ENCODE data around the gene PNMA6E. TPM values are rescaled to one million over a fixed set of nuclear protein-coding genes. Genes with fewer than 3 reads are reported as not detected.

PNMA6E gene
- total RNA-seq, 1 donor from 2014 or later = not detected

GRCh38 chrX:153380691-153381090 lies 20.5 kb downstream of the PNMA6E start:
- Mint-ChIP-seq H3K9me3 (ENCODE audit: unreplicated experiment) (no peaks in the 10 kb centered on the region), H3K36me3 (ENCODE audit: low read depth, unreplicated experiment) (no peaks in the 10 kb centered on the region), H3K27ac (ENCODE audit: unreplicated experiment) (no peak overlapping the region), H3K4me1 (ENCODE audit: low read depth, unreplicated experiment) (no peaks in the 10 kb centered on the region), H3K4me3 (ENCODE audit: unreplicated experiment) (no peak overlapping the region), H3K27me3 (ENCODE audit: low read depth, unreplicated experiment) (peaks cover 3% of the 10 kb centered on the region)
- H4K20me1 ChIP-seq (ENCODE audit: insufficient read depth, low read length) = no peaks in the 10 kb centered on the region
- H2AFZ ChIP-seq (ENCODE audit: low read depth, low read length) = no peak overlapping the region
- H3K27me3 ChIP-seq (ENCODE audit: insufficient read depth, low read length) = no peaks in the 10 kb centered on the region
- DNase-seq (ENCODE audit: low read depth) = no peak
- H3K4me2 ChIP-seq (ENCODE audit: low read length) = no peak overlapping the region
- no peak for FAIRE-seq
- no peak overlapping the region for H3K27ac ChIP-seq (ENCODE audit: low read depth, low read length)
- H3K79me2 ChIP-seq (ENCODE audit: insufficient read depth, low read length) = no peaks in the 10 kb centered on the region
- no peak overlapping the region for H3K4me3 ChIP-seq (ENCODE audit: insufficient read depth, low read depth, low read length)
- no peaks in the 10 kb centered on the region for H3K36me3 ChIP-seq (ENCODE audit: insufficient read depth, low read length)
- TF ChIP-seq EZH2 (IDR thresholded peaks at IDR 0.05; ENCODE audit: insufficient read depth, low read length) (no peak), CTCF (IDR thresholded peaks at IDR 0.05; ENCODE audit: insufficient read depth, low read depth, low read length) (no peak)
- peaks cover 7% of the 10 kb centered on the region for H3K4me1 ChIP-seq (ENCODE audit: insufficient read depth, low read length)
- no peaks in the 10 kb centered on the region for H3K9me3 ChIP-seq (ENCODE audit: insufficient read depth, low read depth, low read length)
- H3K9ac ChIP-seq (ENCODE audit: low read length) = no peak overlapping the region

DNA sequence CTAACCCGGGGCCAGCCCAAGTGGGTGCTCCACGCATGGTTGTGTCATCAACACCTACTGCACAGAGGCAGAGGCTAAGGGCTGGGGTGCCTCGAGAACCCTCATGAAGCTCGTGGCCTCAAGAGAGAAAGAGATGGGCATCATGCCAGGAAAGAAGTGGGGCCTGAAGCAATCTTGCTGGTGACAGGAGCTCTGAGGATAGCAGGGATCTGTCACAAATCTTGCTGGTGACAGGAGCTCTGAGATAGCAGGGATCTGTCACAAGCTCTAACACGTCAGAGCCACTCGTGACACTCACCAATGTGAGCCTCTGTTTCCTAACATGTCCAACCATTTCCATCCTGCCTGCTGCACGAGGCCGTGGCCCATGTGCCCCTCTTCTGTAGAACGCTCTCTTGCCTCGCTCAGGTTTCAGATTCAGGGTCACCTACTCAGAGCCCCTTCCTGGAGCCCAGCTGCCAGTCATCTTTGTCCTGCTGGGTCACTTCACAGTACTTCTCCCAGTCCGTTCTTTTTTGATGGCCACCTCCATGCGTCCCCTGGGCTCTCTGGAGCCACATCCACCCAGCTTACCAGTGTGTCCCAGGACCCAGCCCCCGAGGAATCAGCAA lies 21.1 kb downstream of the PNMA6E start:
- Histone ChIP-seq H2AFZ (ENCODE audit: low read depth, low read length) (no peak overlapping the region), H3K4me1 (ENCODE audit: insufficient read depth, low read length) (peaks cover 7% of the 10 kb centered on the region), H3K27me3 (ENCODE audit: insufficient read depth, low read length) (no peaks in the 10 kb centered on the region), H3K79me2 (ENCODE audit: insufficient read depth, low read length) (no peaks in the 10 kb centered on the region), H3K4me3 (ENCODE audit: insufficient read depth, low read depth, low read length) (no peak overlapping the region), H3K4me2 (ENCODE audit: low read length) (no peak overlapping the region), H3K27ac (ENCODE audit: low read depth, low read length) (no peak overlapping the region), H3K36me3 (ENCODE audit: insufficient read depth, low read length) (no peaks in the 10 kb centered on the region), H4K20me1 (ENCODE audit: insufficient read depth, low read length) (no peaks in the 10 kb centered on the region), H3K9me3 (ENCODE audit: insufficient read depth, low read depth, low read length) (no peaks in the 10 kb centered on the region), H3K9ac (ENCODE audit: low read length) (no peak overlapping the region)
- no peak overlapping the region for H3K4me3 Mint-ChIP-seq (ENCODE audit: unreplicated experiment)
- no peak for TF ChIP-seq EZH2 (IDR thresholded peaks at IDR 0.05; ENCODE audit: insufficient read depth, low read length)
- no peak for TF ChIP-seq CTCF (IDR thresholded peaks at IDR 0.05; ENCODE audit: insufficient read depth, low read depth, low read length)
- no peaks in the 10 kb centered on the region for H3K4me1 Mint-ChIP-seq (ENCODE audit: low read depth, unreplicated experiment)
- no peak overlapping the region for H3K27ac Mint-ChIP-seq (ENCODE audit: unreplicated experiment)
- DNase-seq (ENCODE audit: low read depth) (no peak), FAIRE-seq (no peak)
- no peaks in the 10 kb centered on the region for H3K9me3 Mint-ChIP-seq (ENCODE audit: unreplicated experiment)
- peaks cover 3% of the 10 kb centered on the region for H3K27me3 Mint-ChIP-seq (ENCODE audit: low read depth, unreplicated experiment)
- no peaks in the 10 kb centered on the region for H3K36me3 Mint-ChIP-seq (ENCODE audit: low read depth, unreplicated experiment)

DNA sequence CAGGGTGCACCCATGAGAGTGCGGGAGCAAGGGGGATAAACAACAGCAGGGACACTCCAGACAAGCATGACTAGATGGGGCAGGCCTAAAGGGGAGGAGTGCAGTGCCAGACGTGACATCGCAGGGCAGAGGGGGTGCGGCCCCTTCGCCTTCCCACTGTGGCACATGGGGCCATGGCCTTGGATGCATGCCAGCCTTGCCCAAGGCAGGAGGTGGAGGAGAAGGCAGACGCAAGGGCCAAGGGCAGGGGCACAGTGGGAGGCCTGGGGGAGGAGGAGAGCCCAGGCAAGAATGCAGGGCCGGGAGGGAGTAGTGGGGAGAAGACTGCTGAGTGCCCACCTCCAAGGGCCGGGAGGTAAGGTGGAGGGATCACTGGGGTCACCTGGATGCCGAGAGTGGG lies 21.6 kb downstream of the PNMA6E start:
- no peak overlapping the region for H3K4me2 ChIP-seq (ENCODE audit: low read length)
- H3K9me3 Mint-ChIP-seq (ENCODE audit: unreplicated experiment) = no peaks in the 10 kb centered on the region
- H3K27me3 ChIP-seq (ENCODE audit: insufficient read depth, low read length) = no peaks in the 10 kb centered on the region
- H3K9me3 ChIP-seq (ENCODE audit: insufficient read depth, low read depth, low read length) = no peaks in the 10 kb centered on the region
- no peaks in the 10 kb centered on the region for H3K79me2 ChIP-seq (ENCODE audit: insufficient read depth, low read length)
- H3K27me3 Mint-ChIP-seq (ENCODE audit: low read depth, unreplicated experiment) = peaks cover 3% of the 10 kb centered on the region
- no peak overlapping the region for H3K4me3 ChIP-seq (ENCODE audit: insufficient read depth, low read depth, low read length)
- H2AFZ ChIP-seq (ENCODE audit: low read depth, low read length) = no peak overlapping the region
- H3K27ac Mint-ChIP-seq (ENCODE audit: unreplicated experiment) = no peak overlapping the region
- H3K4me1 ChIP-seq (ENCODE audit: insufficient read depth, low read length) = peaks cover 7% of the 10 kb centered on the region
- no peak for FAIRE-seq
- no peak for DNase-seq (ENCODE audit: low read depth)
- no peak for TF ChIP-seq EZH2 (IDR thresholded peaks at IDR 0.05; ENCODE audit: insufficient read depth, low read length)
- no peak for TF ChIP-seq CTCF (IDR thresholded peaks at IDR 0.05; ENCODE audit: insufficient read depth, low read depth, low read length)
- H3K4me3 Mint-ChIP-seq (ENCODE audit: unreplicated experiment) = no peak overlapping the region
- H3K36me3 Mint-ChIP-seq (ENCODE audit: low read depth, unreplicated experiment) = no peaks in the 10 kb centered on the region
- H3K9ac ChIP-seq (ENCODE audit: low read length) = no peak overlapping the region
- no peaks in the 10 kb centered on the region for H4K20me1 ChIP-seq (ENCODE audit: insufficient read depth, low read length)
- no peak overlapping the region for H3K27ac ChIP-seq (ENCODE audit: low read depth, low read length)
- no peaks in the 10 kb centered on the region for H3K36me3 ChIP-seq (ENCODE audit: insufficient read depth, low read length)
- no peaks in the 10 kb centered on the region for H3K4me1 Mint-ChIP-seq (ENCODE audit: low read depth, unreplicated experiment)

All from astrocyte (in vitro differentiated cells and primary cell).